Endothelial cell of umbilical vein (primary cell): ENCODE measurements around the gene GBF1. TPM values are rescaled to one million over a fixed set of nuclear protein-coding genes. Genes with fewer than 3 reads are reported as not detected.

Experiments
- BruUV-seq: library from RNA; stranded (reverse); fragments of 400-500 nt; replicated peaks from 2 replicates; lab custom pipeline; 2021; lab: Mats Ljungman, UMichigan
- CTCF ChIA-PET: fragments of 300-600, 350-600 bp; sonication (Branson Sonifier 250); formaldehyde crosslinking; loops from one replicate; lab custom pipeline; 2021; ENCODE audit warnings: antibody characterized with exemption, inconsistent platforms; lab: Charles Lee
- POLR2A ChIA-PET: fragments of 300-600, 350-600 bp; sonication (Branson Sonifier 250); formaldehyde crosslinking; loops from one replicate; lab custom pipeline; 2021; ENCODE audit warnings: antibody characterized with exemption, inconsistent platforms; lab: Charles Lee
- DNase-seq: peaks from one replicate; pipeline ENCODE4 v3.0.0-alpha.2; 2011; ENCODE audit warnings: low read depth, low spot score
- FAIRE-seq: peaks from 2 replicates; lab custom pipeline; 2011; peaks lifted over from hg19 to GRCh38; lab: Jason Lieb, UNC
- H2AFZ ChIP-seq: 2 replicates; pipeline ENCODE4 v1.6.0; 2012; ENCODE audit warnings: low read depth, low read length, control low read depth, inconsistent platforms
- H3K27ac ChIP-seq: 2 replicates; pipeline ENCODE4 v1.5.1; 2011; ENCODE audit warnings: low read depth, mild to moderate bottlenecking, control low read depth, low read length, moderate library complexity; ENCODE audit not compliant: insufficient read depth
- H3K27me3 ChIP-seq, 2 experiments: 2 replicates each; pipeline versions ENCODE4 v1.6.0 to v1.6.1; 2011; ENCODE audit warnings: low read length in 2 of 2, mixed read lengths in 1 of 2; ENCODE audit not compliant: control insufficient read depth in 2 of 2, insufficient read depth in 2 of 2
- H3K36me3 ChIP-seq, 2 experiments: 2 replicates in 1 of 2; 3 replicates in 1 of 2; pipeline ENCODE4 v1.5.1; 2011; ENCODE audit warnings: low read length in 2 of 2, mild to moderate bottlenecking in 1 of 2, moderate library complexity in 1 of 2; ENCODE audit not compliant: control insufficient read depth in 2 of 2, insufficient read depth in 2 of 2; ENCODE audit errors: extremely low read depth in 1 of 2
- H3K4me1 ChIP-seq: 3 replicates; pipeline ENCODE4 v1.5.1; 2011; ENCODE audit warnings: mild to moderate bottlenecking, low read length; ENCODE audit not compliant: control insufficient read depth, insufficient read depth; ENCODE audit errors: extremely low read depth
- H3K4me2 ChIP-seq: 2 replicates; pipeline ENCODE4 v1.6.1; 2011; ENCODE audit warnings: low read length, control low read depth, mixed read lengths; ENCODE audit not compliant: insufficient read depth
- H3K4me3 ChIP-seq, 3 experiments: fragments of 200-600 bp in 1 of 3; sonication (generic), shearing (Covaris generic) in 1 of 3; replicated peaks in 1 of 3; 2 replicates each; pipeline ENCODE4 v1.5.1; 2011 to 2016; ENCODE audit warnings: control low read depth in 3 of 3, low read length in 3 of 3, mild to moderate bottlenecking in 2 of 3, inconsistent platforms in 1 of 3, low read depth in 1 of 3, moderate library complexity in 1 of 3; ENCODE audit not compliant: insufficient read depth in 1 of 3
- H3K79me2 ChIP-seq: 2 replicates; pipeline ENCODE4 v1.6.0; 2012; ENCODE audit warnings: low read length, inconsistent platforms; ENCODE audit not compliant: control insufficient read depth, insufficient read depth
- H3K9ac ChIP-seq: replicated peaks from 2 replicates; pipeline ENCODE3; 2011; ENCODE audit warnings: low read length, control low read depth; ENCODE audit not compliant: insufficient read depth; ENCODE audit errors: extremely low read depth
- H3K9me1 ChIP-seq: replicated peaks from 3 replicates; pipeline ENCODE4 v1.6.0; 2011; ENCODE audit warnings: mild to moderate bottlenecking, low read length; ENCODE audit not compliant: control insufficient read depth, insufficient read depth; ENCODE audit errors: extremely low read depth
- H3K9me3 ChIP-seq: replicated peaks from 2 replicates; pipeline ENCODE4 v1.5.1; 2012; ENCODE audit warnings: low read length, inconsistent platforms; ENCODE audit not compliant: control insufficient read depth, insufficient read depth
- H4K20me1 ChIP-seq: replicated peaks from 2 replicates; pipeline ENCODE3; 2011; ENCODE audit warnings: mild to moderate bottlenecking, low read length; ENCODE audit not compliant: control insufficient read depth, insufficient read depth; ENCODE audit errors: extremely low read depth
- EZH2 ChIP-seq: IDR thresholded peaks from 2 replicates; pipeline ENCODE4 v1.6.1; 2012; ENCODE audit warnings: borderline replicate concordance, low read depth, mild to moderate bottlenecking, moderate library complexity, low read length, inconsistent platforms; ENCODE audit not compliant: severe bottlenecking
- MYC ChIP-seq: IDR thresholded peaks from one replicate; pipeline ENCODE4 v1.6.1; 2011; ENCODE audit warnings: mild to moderate bottlenecking, low read depth, low read length
- dilution Hi-C: fragments of 300-500 bp; cut with MboI; formaldehyde crosslinking; loops from one replicate; pipeline ENCODE4 v1.15.0; 2019; ENCODE audit warnings: low sequenced_read_pairs; ENCODE audit not compliant: extremely low pct_ligation_motif_present
- intact Hi-C: fragments of 100-400 bp; cut with micrococcal nuclease; formaldehyde crosslinking; loops from one replicate; pipeline ENCODE4 v1.10.0; 2022
- polyA plus RNA-seq, 4 experiments: library from polyadenylated mRNA; depleted of rRNA in 3 of 4; stranded (reverse) in 3 of 4; unstranded in 1 of 4; fragments of >200 nt; gene quantifications; 2 replicates each; pipeline versions ENCODE4 v1.2.1 to v1.2.3, GENCODE V29; 2011 to 2012; ENCODE audit warnings: missing spikeins in 1 of 4
- total RNA-seq: library from RNA; stranded (reverse); gene quantifications from 2 replicates; pipeline ENCODE4 v1.2.3, GENCODE V29; 2021
- TF ChIP-seq, protein P1 (sequence below): IDR thresholded peaks from 2 replicates; pipeline ENCODE4 v1.6.1; 2011; ENCODE audit not compliant: insufficient read depth, insufficient read length
- TF ChIP-seq, protein P2 (sequence below), 2 donors: IDR thresholded peaks; 1 replicate in 1 of 2; 2 replicates in 1 of 2; pipeline ENCODE4 v1.5.1; 2011; ENCODE audit warnings: low read length in 2 of 2, mild to moderate bottlenecking in 2 of 2, moderate library complexity in 2 of 2, control low read depth in 1 of 2, inconsistent platforms in 1 of 2, low read depth in 1 of 2; ENCODE audit not compliant: insufficient read depth in 1 of 2; ENCODE audit errors: extremely low read depth in 1 of 2

Gene GBF1
- total and polyA plus RNA-seq, 2 donors (not counting 3 experiments of a cell fraction or from before 2014, with no cell fraction given), result 26.0 to 49.7 TPM

DNA sequence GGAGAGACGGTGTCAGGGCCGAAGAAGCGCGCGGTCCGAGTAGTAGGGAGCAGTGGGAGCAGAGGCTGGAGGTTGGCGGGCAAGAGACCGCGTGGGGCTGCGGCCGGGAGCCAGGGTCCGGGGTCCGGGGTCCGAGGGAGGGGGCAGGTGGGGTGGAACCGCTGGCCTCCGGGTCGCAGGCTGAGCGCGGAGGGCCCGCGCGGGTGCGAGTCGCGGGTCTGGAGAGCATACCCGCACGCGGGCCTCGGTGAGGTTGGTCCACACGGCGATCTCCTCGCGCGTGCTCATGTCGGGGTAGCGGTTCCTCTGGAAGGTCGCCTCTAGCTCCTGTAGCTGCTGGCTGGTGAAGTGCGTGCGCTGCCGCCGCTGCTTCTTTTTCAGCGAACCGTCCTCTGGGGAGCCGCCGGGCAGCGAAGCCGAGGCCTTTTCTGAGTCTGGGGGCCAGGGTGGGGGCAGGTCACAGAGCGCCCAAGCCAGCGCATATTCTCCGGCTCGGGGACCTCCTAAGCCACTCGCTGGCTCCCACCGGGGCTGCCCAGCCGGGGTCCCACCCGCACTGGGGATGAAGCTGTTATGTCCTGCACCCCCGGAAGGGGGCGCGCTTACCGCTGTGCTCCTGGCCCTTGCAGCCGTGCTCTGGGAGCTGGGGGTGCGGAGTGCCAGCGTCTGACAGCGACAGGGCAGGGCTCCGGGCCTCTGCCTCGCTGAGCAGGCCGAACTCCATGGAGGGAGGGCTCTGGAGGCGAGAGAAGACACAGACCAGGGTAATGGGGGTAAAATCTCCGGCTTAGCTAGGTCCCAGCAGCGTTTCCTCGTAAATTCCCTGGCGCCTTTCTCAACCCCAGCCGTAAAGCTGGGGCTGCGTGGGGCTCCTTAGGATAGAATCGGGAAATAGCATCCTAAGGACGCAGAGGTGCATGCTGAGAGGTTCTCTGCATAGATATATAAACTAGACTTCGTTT is 13.7 kb upstream of the GBF1 start:
- H3K4me2 ChIP-seq, result no peak overlapping the region
- peak; percentile 19 for DNase-seq
- dilution Hi-C loops (loop anchor here (25.0 kb wide), 1 partner anchor 131 kb away; no protein-coding TSS in a partner anchor), intact Hi-C loops (loop anchor here (1.0 to 5.0 kb wide), 3 partner anchors 116 to 351 kb away; no protein-coding TSS in a partner anchor)
- no peaks in the 10 kb centered on the region for H3K36me3 ChIP-seq
- POLR2A ChIA-PET, result interaction anchor here (0.5 to 1.1 kb wide), 4 partner anchors 10 to 120 kb away, joined by 3 to 4 read pairs (median 4); partner anchors contain the start of genes GBF1 and PITX3
- CTCF ChIA-PET, result interaction anchor here (0.5 to 17.3 kb wide), 40 partner anchors 9 to 352 kb away, joined by 3 to 1402 read pairs (median 5); partner anchors contain the start of genes FBXL15, GBF1, NFKB2 and PITX3
- H3K27ac ChIP-seq, result no peak overlapping the region
- BruUV-seq, result no TSS peak
- peaks cover 52 to 59% of the 10 kb centered on the region in 2 experiments for H3K27me3 ChIP-seq
- H2AFZ ChIP-seq, result no peak overlapping the region
- no peak overlapping the region for H3K9ac ChIP-seq
- TF ChIP-seq EZH2 (peak; percentile 68), MYC (no peak)
- TF ChIP-seq, protein P1, sequence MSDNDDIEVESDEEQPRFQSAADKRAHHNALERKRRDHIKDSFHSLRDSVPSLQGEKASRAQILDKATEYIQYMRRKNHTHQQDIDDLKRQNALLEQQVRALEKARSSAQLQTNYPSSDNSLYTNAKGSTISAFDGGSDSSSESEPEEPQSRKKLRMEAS, result no peak
- TF ChIP-seq, protein P2, sequence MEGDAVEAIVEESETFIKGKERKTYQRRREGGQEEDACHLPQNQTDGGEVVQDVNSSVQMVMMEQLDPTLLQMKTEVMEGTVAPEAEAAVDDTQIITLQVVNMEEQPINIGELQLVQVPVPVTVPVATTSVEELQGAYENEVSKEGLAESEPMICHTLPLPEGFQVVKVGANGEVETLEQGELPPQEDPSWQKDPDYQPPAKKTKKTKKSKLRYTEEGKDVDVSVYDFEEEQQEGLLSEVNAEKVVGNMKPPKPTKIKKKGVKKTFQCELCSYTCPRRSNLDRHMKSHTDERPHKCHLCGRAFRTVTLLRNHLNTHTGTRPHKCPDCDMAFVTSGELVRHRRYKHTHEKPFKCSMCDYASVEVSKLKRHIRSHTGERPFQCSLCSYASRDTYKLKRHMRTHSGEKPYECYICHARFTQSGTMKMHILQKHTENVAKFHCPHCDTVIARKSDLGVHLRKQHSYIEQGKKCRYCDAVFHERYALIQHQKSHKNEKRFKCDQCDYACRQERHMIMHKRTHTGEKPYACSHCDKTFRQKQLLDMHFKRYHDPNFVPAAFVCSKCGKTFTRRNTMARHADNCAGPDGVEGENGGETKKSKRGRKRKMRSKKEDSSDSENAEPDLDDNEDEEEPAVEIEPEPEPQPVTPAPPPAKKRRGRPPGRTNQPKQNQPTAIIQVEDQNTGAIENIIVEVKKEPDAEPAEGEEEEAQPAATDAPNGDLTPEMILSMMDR (IDR thresholded peaks at IDR 0.05; ENCODE audit: extremely low read depth in 1 of 2, insufficient read depth in 1 of 2, low read depth in 1 of 2, low read length in 2 of 2), result peak; percentile 88 to 93
- peak; percentile 28 for FAIRE-seq
- no peaks in the 10 kb centered on the region for H3K79me2 ChIP-seq
- no peaks in the 10 kb centered on the region for H3K9me1 ChIP-seq
- H3K4me3 ChIP-seq, result no peak overlapping the region
- H3K9me3 ChIP-seq, result no peaks in the 10 kb centered on the region
- no peaks in the 10 kb centered on the region for H4K20me1 ChIP-seq
- H3K4me1 ChIP-seq, result peaks cover 2% of the 10 kb centered on the region
